Hepatocyte (in vitro differentiated cells): ENCODE data around the gene TBL1X. TPM values are rescaled to one million over a fixed set of nuclear protein-coding genes. Genes with fewer than 3 reads are reported as not detected.

Experiments used
- DNase-seq: peaks from one replicate; pipeline ENCODE4 v3.0.0-alpha.2; 2016; ENCODE audit warnings: low spot score
- H2AFZ ChIP-seq: fragments of 200-600 bp; sonication (generic); 2 replicates; pipeline ENCODE4 v1.6.0; 2016; ENCODE audit warnings: antibody characterized with exemption, mild to moderate bottlenecking
- H3K27ac ChIP-seq: fragments of 200-600 bp; sonication (generic); 2 replicates; pipeline ENCODE4 v1.5.1; 2016; ENCODE audit warnings: mild to moderate bottlenecking
- H3K27me3 ChIP-seq: fragments of 200-600 bp; sonication (generic); 2 replicates; pipeline ENCODE4 v1.6.1; 2016
- H3K36me3 ChIP-seq: fragments of 200-600 bp; sonication (generic); replicated peaks from 2 replicates; pipeline ENCODE4 v1.5.1; 2016; ENCODE audit warnings: low read depth; ENCODE audit not compliant: insufficient read depth
- H3K4me1 ChIP-seq: fragments of 200-600 bp; sonication (generic); 2 replicates; pipeline ENCODE4 v1.5.1; 2016; ENCODE audit warnings: mild to moderate bottlenecking, moderate library complexity; ENCODE audit not compliant: insufficient read depth
- H3K4me2 ChIP-seq: fragments of 200-600 bp; sonication (generic); 2 replicates; pipeline ENCODE4 v1.6.0; 2016
- H3K4me3 ChIP-seq: fragments of 200-600 bp; sonication (generic); 2 replicates; pipeline ENCODE4 v1.5.1; 2016; ENCODE audit warnings: mild to moderate bottlenecking
- H3K79me2 ChIP-seq: fragments of 200-600 bp; sonication (generic); 2 replicates; pipeline ENCODE4 v1.6.0; 2017; ENCODE audit warnings: mild to moderate bottlenecking
- H3K9me2 ChIP-seq: fragments of 200-600 bp; sonication (generic); replicated peaks from 2 replicates; pipeline ENCODE4 v1.6.0; 2017; ENCODE audit warnings: mild to moderate bottlenecking; ENCODE audit not compliant: insufficient read depth
- H3K9me3 ChIP-seq: fragments of 200-600 bp; sonication (generic); 2 replicates; pipeline ENCODE4 v1.5.1; 2016; ENCODE audit warnings: low read depth, mild to moderate bottlenecking
- H4K20me1 ChIP-seq: fragments of 200-600 bp; sonication (generic); 2 replicates; pipeline ENCODE4 v1.6.0; 2016; ENCODE audit warnings: mild to moderate bottlenecking; ENCODE audit not compliant: insufficient read depth, poor library complexity, severe bottlenecking
- CTCF ChIP-seq: fragments of 200-600 bp; sonication (generic); IDR thresholded peaks from 2 replicates; pipeline ENCODE4 v1.5.1; 2016; ENCODE audit warnings: antibody characterized with exemption, mild to moderate bottlenecking; ENCODE audit not compliant: poor library complexity
- EZH2 ChIP-seq: fragments of 200-600 bp; sonication (generic); IDR thresholded peaks from 2 replicates; pipeline ENCODE4 v1.6.1; 2016; ENCODE audit warnings: antibody characterized with exemption, mild to moderate bottlenecking, borderline replicate concordance
- EZH2phosphoT487 ChIP-seq: fragments of 200-600 bp; sonication (generic); IDR thresholded peaks from one replicate; pipeline ENCODE4 v1.6.1; 2018; ENCODE audit warnings: antibody characterized with exemption, mild to moderate bottlenecking, low read depth, moderate library complexity; ENCODE audit not compliant: unreplicated experiment, severe bottlenecking
- WGBS: methylation state at CpG from one replicate; pipeline ENCODE4 v1.1.6; 2016; ENCODE audit warnings: low lambda C conversion rate; ENCODE audit errors: missing lambda C conversion rate; 5-methylcytosine and 5-hydroxymethylcytosine counted together
- polyA plus RNA-seq: library from polyadenylated mRNA; unstranded; fragments of >200 nt; fragmentation: Nextera tagmentation; extraction: Ambion mirVana; gene quantifications from 2 replicates; pipeline ENCODE4 v1.2.1, GENCODE V29; 2016
- total RNA-seq: library from RNA; depleted of rRNA; stranded (reverse); fragments of >200 nt; gene quantifications from 2 replicates; pipeline ENCODE4 v1.2.3, GENCODE V29; 2014

TBL1X gene
- total and polyA plus RNA-seq, 2 experiments from 2014 or later: 14.9 to 16.0 TPM

- H3K9me3 ChIP-seq: no peaks in the 10 kb centered on the region
- peaks cover 9% of the 10 kb centered on the region for H4K20me1 ChIP-seq
- no peaks in the 10 kb centered on the region for H3K4me1 ChIP-seq
- DNase-seq: no peak
- H3K9me2 ChIP-seq: no peaks in the 10 kb centered on the region
- 61% methylated on average over 1 of the region's 1 CpG for WGBS
- no peak overlapping the region for H3K4me2 ChIP-seq
- no peak overlapping the region for H3K27ac ChIP-seq
- no peak overlapping the region for H3K4me3 ChIP-seq
- H2AFZ ChIP-seq: no peak overlapping the region
- H3K27me3 ChIP-seq: no peaks in the 10 kb centered on the region
- no peaks in the 10 kb centered on the region for H3K36me3 ChIP-seq
- TF ChIP-seq CTCF (no peak), EZH2phosphoT487 (no peak), EZH2 (no peak)
- H3K79me2 ChIP-seq: peaks cover 58% of the 10 kb centered on the region
These were observed 24.4 kb downstream of the TBL1X start for GRCh38 chrX:9489234-9489633.

GRCh38 chrX:9492901-9493300 is 28.0 kb downstream of the TBL1X start:
- Histone ChIP-seq H3K36me3 (no peaks in the 10 kb centered on the region), H3K4me3 (no peak overlapping the region), H3K27ac (no peak overlapping the region), H3K79me2 (peaks cover 61% of the 10 kb centered on the region), H3K9me2 (no peaks in the 10 kb centered on the region), H4K20me1 (peaks cover 9% of the 10 kb centered on the region), H3K9me3 (no peaks in the 10 kb centered on the region), H3K4me1 (no peaks in the 10 kb centered on the region), H3K27me3 (no peaks in the 10 kb centered on the region), H3K4me2 (no peak overlapping the region), H2AFZ (no peak overlapping the region)
- DNase-seq: peak; percentile 10
- TF ChIP-seq CTCF (no peak), EZH2 (no peak), EZH2phosphoT487 (no peak)
- 59% methylated on average over 2 of the region's 2 CpGs for WGBS

DNA sequence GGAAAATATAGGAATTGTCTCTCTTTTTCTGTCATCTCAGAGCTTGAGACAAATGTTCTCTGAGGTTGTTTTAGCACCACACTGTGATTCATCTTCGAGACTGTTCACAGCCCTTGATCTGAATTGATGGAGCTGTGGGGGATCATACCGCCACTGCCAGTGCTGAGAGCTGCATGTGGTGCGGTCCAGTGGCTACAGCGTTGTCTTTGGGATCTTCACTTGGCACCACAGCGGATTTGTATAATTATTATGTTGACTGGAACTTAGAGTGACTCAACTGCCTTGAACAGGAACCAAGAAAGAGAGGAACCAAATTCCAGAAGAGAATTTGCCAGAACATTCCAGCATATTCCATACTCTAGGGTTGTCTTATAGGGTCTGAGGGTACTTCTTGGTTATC is 29.1 kb downstream of the TBL1X start:
- Histone ChIP-seq H3K4me2 (no peak overlapping the region), H3K79me2 (peaks cover 51% of the 10 kb centered on the region), H3K27ac (no peak overlapping the region), H3K9me2 (no peaks in the 10 kb centered on the region), H3K9me3 (no peaks in the 10 kb centered on the region), H3K36me3 (no peaks in the 10 kb centered on the region), H2AFZ (no peak overlapping the region), H3K4me1 (no peaks in the 10 kb centered on the region), H3K4me3 (no peak overlapping the region), H4K20me1 (peaks cover 9% of the 10 kb centered on the region), H3K27me3 (no peaks in the 10 kb centered on the region)
- WGBS: 81% methylated on average over 5 of the region's 5 CpGs
- no peak for DNase-seq
- TF ChIP-seq CTCF: no peak
- TF ChIP-seq EZH2phosphoT487: no peak
- TF ChIP-seq EZH2: no peak

- WGBS: 57% methylated on average over 6 of the region's 6 CpGs
- H3K4me1 ChIP-seq: no peaks in the 10 kb centered on the region
- peak; percentile 43 for DNase-seq
- H3K27ac ChIP-seq: no peak overlapping the region
- peaks cover 9% of the 10 kb centered on the region for H4K20me1 ChIP-seq
- H3K36me3 ChIP-seq: no peaks in the 10 kb centered on the region
- H2AFZ ChIP-seq: no peak overlapping the region
- peaks cover 43% of the 10 kb centered on the region for H3K79me2 ChIP-seq
- no peaks in the 10 kb centered on the region for H3K9me3 ChIP-seq
- no peaks in the 10 kb centered on the region for H3K27me3 ChIP-seq
- no peak overlapping the region for H3K4me3 ChIP-seq
- H3K9me2 ChIP-seq: no peaks in the 10 kb centered on the region
- TF ChIP-seq CTCF: no peak
- no peak for TF ChIP-seq EZH2phosphoT487
- no peak for TF ChIP-seq EZH2
- H3K4me2 ChIP-seq: no peak overlapping the region
These were observed 29.9 kb downstream of the TBL1X start for GRCh38 chrX:9494771-9495170.
